Measurements from ENCODE around the gene KCNC4. TPM values are rescaled to one million over a fixed set of nuclear protein-coding genes. Genes with fewer than 3 reads are reported as not detected.
A peak's percentile ranks its signal among the peaks of the same experiment; 100 is the strongest.

The KCNC4 gene
- total RNA-seq, 1 experiment from 2014 or later, result 8.9 TPM

DNA sequence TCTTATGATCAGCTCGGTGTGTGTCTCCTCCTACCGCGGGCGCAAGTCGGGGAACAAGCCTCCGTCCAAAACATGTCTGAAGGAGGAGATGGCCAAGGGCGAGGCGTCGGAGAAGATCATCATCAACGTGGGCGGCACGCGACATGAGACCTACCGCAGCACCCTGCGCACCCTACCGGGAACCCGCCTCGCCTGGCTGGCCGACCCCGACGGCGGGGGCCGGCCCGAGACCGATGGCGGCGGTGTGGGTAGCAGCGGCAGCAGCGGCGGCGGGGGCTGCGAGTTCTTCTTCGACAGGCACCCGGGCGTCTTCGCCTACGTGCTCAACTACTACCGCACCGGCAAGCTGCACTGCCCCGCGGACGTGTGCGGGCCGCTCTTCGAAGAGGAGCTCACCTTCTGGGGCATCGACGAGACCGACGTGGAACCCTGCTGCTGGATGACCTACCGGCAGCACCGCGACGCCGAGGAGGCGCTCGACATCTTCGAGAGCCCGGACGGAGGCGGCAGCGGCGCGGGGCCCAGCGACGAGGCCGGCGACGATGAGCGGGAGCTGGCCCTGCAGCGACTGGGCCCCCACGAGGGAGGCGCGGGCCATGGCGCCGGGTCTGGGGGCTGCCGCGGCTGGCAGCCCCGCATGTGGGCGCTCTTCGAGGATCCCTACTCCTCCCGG, 1.5 kb downstream of the KCNC4 start:
- Histone ChIP-seq H2BK12ac (ENCODE audit: insufficient read length, low read depth, low read length) (no peak overlapping the region), H4K20me1 (ENCODE audit: control insufficient read depth, insufficient read depth, insufficient read length) (no peaks in the 10 kb centered on the region), H3K4me1 (ENCODE audit: insufficient read depth, low read length) (peaks cover 3% of the 10 kb centered on the region; the same call in 1 of the 2 replicates), H2BK20ac (ENCODE audit: low read depth, low read length, poor library complexity, severe bottlenecking) (no peak overlapping the region), H3K9me3 (ENCODE audit: control insufficient read depth, low read depth, low read length) (no peaks in the 10 kb centered on the region), H3K56ac (ENCODE audit: insufficient read length, low read depth, low read length) (no peak overlapping the region), H2AFZ (ENCODE audit: low read length) (no peak overlapping the region), H4K5ac (ENCODE audit: insufficient read length, low read depth, low read length) (no peak overlapping the region), H3K4me2 (ENCODE audit: insufficient read depth, insufficient read length, low read length) (peak overlapping the region; percentile 77), H3K27ac (ENCODE audit: insufficient read length, low read depth, low read length) (no peak overlapping the region), H3K14ac (ENCODE audit: insufficient read depth, low read length) (peak overlapping the region; percentile 62), H2BK5ac (ENCODE audit: insufficient read length, low read length) (no peak overlapping the region), H3K18ac (ENCODE audit: insufficient read length, low read depth, low read length) (peak overlapping the region; percentile 67), H3K23ac (ENCODE audit: insufficient read length, low read depth, low read length) (no peak overlapping the region), H2BK15ac (ENCODE audit: low read depth, low read length) (no peak overlapping the region), H4K8ac (replicated peaks; ENCODE audit: insufficient read length, low read depth, low read length) (no peak overlapping the region), H3K27me3 (ENCODE audit: insufficient read depth, low read length) (peaks cover 9% of the 10 kb centered on the region; the same call in 1 of the 2 replicates), H4K91ac (ENCODE audit: insufficient read length, low read depth, low read length) (no peak overlapping the region), H3K23me2 (ENCODE audit: insufficient read length, low read depth, low read length, poor library complexity, severe bottlenecking) (peaks cover 19% of the 10 kb centered on the region), H2BK120ac (ENCODE audit: low read depth, low read length, poor library complexity, severe bottlenecking) (no peak overlapping the region), H3K4ac (ENCODE audit: low read depth, low read length) (no peak overlapping the region), H3K79me2 (ENCODE audit: insufficient read depth, low read length) (no peaks in the 10 kb centered on the region), H3K9ac (ENCODE audit: extremely low read depth, insufficient read length, low read length) (no peak overlapping the region), H3T11ph (ENCODE audit: low read length) (no peak overlapping the region), H3K79me1 (ENCODE audit: insufficient read depth, low read depth, low read length, poor library complexity, severe bottlenecking) (no peaks in the 10 kb centered on the region), H2AK5ac (ENCODE audit: insufficient read length, low read length) (no peak overlapping the region)
- Mint-ChIP-seq H3K36me3 (ENCODE audit: insufficient read depth in 1 of 3, low read depth in 3 of 3) (peaks cover 0 to 2% (median 0%) of the 10 kb centered on the region in 3 experiments; a peak in 3 of 7 replicates), H3K27ac (no peak overlapping the region), H3K27me3 (ENCODE audit: low read depth) (peaks cover 44% of the 10 kb centered on the region), H3K4me1 (peaks cover 29 to 42% of the 10 kb centered on the region in 2 experiments), H3K9me3 (no peaks in the 10 kb centered on the region; a peak in 2 of 5 replicates), H3K4me3 (peak overlapping the region; percentile 73 to 87)
- no CpG with 5 or more reads among the region's 81 CpGs for WGBS (ENCODE audit: extremely low coverage, insufficient read length, low lambda C conversion rate)
- TF ChIP-seq, protein P1, sequence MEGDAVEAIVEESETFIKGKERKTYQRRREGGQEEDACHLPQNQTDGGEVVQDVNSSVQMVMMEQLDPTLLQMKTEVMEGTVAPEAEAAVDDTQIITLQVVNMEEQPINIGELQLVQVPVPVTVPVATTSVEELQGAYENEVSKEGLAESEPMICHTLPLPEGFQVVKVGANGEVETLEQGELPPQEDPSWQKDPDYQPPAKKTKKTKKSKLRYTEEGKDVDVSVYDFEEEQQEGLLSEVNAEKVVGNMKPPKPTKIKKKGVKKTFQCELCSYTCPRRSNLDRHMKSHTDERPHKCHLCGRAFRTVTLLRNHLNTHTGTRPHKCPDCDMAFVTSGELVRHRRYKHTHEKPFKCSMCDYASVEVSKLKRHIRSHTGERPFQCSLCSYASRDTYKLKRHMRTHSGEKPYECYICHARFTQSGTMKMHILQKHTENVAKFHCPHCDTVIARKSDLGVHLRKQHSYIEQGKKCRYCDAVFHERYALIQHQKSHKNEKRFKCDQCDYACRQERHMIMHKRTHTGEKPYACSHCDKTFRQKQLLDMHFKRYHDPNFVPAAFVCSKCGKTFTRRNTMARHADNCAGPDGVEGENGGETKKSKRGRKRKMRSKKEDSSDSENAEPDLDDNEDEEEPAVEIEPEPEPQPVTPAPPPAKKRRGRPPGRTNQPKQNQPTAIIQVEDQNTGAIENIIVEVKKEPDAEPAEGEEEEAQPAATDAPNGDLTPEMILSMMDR (conservative IDR thresholded peaks at IDR 0.05), result 0 out of 3 replicates have a peak, but pooled peaks have one; percentile 32
- peak; percentile 37 for DNase-seq

All from H9 (cell line).